Measurements from ENCODE around the gene SUDS3.

SUDS3 gene

DNA sequence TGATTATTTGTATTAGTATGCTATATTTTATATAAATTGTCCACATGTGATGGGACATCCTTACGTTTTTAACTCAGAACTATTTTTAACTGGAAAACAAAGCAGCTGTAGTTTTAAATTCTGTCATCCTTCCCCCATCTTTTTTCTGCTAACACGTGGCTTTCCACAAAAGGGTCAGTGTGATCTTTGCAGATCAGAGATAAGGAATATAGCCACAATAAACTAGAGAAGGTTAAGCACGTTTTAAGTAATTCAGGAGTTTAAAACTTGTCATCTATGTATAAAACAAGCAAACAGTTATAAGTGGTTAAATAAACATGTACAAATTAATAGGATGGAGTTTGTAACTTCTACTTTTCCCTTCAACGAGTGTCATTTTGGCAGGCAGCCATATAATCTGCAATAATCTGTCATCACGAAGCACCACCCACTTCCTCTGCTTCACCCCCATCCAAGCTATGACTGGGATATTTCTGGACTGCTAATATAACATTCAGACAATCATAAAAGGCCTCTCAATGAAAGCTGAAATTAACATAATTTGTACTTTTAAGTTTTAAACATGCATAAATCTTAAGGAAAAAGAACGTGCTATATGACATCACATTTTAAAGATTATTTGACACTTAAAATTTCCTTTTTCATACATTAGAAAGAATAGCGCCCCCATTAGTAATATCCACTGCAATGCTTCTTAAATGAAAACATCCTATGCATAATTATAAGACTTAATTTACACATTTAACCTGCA lies 18.9 kb upstream of the SUDS3 start:
- peak; percentile 75 for DNase-seq

DNA sequence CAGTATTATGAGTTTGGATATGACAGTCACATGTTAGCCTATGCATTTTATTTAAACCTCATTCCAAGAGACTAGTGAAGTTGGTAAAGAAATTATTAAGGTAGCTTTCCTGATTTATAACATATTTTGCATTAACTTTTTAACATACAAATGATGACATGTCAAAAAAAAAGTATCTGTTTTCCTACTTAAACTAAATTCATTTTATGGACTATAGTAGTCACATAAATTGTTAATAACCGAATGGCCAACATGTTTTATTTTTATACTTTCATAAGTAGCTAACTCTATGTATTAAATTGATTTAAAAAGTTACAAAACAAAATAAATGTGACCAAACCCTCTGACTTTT lies 18.4 kb upstream of the SUDS3 start:
- no peak for DNase-seq

DNA sequence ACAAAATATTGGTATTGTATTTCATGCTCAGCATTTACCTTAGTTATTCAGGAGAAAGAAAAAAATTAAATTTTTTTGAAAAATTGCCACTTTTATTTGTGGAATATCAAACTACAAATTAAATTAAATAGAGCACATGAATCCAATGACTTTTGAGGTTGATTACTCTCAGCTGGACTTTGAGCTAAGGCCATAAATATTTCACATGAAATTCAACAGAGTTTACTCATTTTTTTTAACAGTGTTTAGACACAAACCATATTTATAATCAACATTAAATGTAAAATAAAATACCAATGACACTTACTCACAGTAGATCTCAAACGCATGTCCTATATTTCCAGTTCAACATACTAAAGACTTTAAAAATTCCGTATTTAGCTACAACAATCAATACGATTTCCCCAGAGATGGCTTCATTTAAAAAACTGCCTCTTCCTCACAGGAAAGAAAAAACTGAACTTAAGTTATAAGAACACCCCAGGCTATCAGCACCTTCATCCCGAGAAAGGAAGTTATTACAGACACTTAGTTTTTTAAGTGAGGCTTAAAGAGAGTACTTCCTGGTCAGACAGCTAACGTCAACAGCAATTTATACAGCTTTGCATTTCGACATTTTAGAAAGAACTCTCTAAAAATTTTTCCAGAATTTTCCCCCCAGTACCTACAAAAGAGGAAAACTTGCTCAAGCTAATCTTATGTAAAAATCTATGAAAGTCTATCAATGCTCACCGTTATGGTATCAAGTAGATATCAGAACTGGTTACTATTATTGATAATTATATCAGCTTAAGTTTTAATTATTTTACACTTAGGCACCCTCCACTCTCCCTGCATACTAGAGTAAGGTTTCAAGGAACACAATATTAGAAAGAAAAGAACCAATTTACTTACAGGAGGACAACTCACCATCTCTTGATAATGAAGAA lies 17.5 kb upstream of the SUDS3 start:
- peak; percentile 28 for DNase-seq

- peak; percentile 61 for DNase-seq
Measured at GRCh38 chr12:118359541-118359915, 16.8 kb upstream of the SUDS3 start.

GRCh38 chr12:118361092-118361404 lies 15.3 kb upstream of the SUDS3 start:
- DNase-seq: no peak

DNA sequence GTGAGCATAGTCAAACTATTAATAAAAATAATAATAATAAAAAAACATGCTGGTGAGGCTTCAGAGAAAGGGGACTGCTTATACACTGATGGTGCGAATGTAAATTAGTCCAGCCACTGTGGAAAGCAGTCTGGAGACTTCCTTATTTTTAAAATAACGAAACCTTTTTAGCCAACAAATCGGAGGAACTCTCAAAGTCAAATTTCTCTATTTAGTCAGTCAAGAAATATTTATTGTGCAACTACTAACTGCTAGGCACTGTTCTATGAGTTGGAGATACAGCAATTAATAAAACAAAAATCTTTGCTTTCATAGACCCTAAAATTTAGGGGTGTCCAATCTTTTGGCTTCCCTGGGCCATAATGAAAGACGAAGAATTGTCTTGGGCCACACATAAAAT lies 14.5 kb upstream of the SUDS3 start:
- DNase-seq: no peak

DNA sequence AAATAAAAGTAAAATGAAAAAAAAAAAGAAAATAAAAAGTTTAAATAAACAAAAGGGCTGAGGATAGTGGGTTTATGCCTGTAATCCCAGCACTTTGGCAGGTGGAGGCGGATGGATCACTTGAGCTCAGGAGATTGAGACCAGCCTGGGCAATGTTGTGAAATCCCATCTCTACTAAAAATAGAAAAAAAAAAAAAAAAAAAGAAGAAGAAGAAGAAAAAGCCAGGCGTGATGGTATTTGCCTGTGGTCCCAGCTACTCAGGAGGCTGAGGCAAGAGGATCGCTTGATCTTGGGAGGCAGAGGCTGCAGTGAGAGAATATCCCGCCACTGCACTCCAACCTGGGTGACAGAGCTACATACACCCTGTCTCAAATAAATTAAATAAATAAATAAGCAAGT lies 7.5 kb upstream of the SUDS3 start:
- no peak for DNase-seq

- DNase-seq: no peak
Measured at GRCh38 chr12:118370601-118371000, 5.8 kb upstream of the SUDS3 start.

- DNase-seq: no peak
Measured at GRCh38 chr12:118371321-118372282, 4.8 kb upstream of the SUDS3 start.

DNA sequence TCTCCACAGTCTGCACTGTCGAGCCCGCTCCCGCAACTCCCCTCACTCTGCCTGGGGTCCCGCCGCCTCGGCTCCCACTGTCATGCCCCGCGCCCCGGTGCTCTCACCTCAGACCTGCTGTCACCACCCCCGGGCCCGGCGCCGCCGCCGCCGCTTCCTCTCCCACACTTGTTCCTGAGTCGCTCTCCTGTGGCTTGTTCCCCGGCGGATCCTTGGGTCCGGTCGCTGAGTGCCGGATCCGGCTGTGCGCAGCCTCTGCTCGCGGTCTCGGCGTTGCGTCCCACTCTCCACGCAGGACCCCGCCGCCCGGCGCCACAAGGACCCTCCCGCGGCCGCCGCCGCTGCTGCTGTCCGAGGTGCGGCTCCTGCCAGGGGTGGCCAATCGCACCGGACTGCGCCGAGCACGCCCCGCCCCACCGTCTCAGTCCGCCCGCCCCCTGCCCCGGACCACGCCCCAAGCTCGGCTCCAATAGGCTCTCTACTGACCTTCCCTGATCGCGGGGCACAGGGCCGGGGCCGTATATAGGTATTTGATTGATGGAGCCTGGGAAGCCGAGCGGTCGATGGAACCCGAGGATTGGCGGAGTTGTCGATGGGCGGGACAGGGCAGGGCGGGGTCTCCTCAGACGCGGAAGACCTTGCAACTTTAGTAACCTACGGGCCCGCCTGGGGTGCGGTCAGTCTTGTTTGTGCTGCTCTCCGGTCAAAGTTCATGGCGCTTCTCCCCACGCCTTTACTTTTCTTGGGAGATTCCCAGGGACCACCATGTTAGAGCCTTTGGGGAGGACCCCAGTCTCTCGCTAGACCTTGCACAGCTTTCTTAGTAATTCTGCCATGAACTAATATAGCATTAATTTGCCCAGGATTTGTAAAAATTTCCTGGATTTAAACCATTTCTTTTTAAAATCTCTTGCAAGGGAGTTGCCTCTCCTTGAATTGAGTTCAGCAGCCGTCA lies 3.5 kb upstream of the SUDS3 start, which contains the start of gene TAOK3:
Gene TAOK3 (minus strand): TSS at position 367 of the 955 bp plus-strand sequence. CDS start 117,340 bp downstream, outside the sequence.
- peak; percentile 99 for DNase-seq

DNA sequence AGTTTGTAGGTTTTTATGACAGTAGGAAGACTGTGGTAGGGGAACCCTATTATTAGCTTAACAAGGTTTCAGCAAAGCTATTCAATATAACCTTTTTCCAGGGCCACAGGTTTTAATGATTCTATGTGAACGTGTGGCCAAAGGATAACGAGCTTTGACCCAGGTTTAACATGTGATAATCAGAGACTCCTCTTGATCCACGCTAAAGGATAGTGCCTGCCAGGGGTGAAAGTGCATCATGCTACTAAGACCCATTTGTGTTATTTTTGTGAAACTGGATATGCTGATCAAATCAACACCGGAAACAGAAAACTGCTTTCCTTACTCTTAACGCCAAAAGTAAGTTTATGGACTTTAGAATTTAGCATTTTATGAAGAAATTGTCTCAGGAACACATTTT lies 2.7 kb upstream of the SUDS3 start:
- DNase-seq: no peak

DNA sequence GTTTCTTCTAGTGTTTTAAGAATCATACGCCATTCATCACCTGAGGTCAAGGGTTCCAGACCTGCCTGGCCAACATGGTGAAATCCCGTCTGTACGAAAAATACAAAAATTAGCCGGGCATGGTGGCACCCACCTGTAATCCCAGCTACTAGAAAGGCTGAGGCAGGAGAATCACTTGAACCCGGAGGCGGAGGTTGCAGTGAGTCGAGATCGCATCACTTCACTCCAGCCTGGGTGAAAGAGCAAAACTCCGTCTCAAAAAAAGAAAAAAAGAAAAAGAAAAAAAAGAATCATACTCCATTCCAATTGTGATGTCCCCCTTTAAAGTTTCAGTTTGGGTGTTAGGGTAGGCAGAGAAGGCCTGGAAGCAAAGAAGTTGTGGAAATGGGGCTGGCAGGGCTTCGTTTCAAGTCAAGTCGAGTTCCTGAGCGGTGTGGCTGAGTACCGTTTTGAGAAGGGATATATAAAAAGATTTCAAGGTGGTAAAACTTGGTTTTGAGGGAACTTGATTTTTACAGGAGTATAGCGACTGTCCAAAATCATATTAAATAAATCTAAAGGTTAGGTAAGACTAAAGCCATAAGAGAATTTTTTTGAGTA lies 2.1 kb upstream of the SUDS3 start:
- no peak for DNase-seq

DNA sequence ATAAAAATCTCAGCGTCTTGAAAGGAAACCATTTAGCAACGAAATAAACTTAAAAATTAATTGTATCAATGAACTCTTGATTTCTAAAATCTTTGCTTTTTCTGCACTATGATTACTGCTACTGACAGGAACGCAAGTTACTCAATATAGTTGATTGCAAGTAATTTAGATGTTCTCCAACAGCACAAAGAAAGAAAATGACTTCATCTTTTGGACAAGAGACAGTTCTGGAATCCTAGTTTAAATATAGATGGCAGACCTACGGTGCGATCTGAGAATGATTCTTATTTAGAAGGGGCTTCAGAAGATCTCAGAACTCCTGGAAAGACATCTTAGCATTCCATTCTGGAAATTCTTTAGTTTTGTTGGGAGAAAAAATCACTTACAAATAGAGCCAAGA lies 1.4 kb upstream of the SUDS3 start:
- no peak for DNase-seq

- no peak for DNase-seq
Measured at GRCh38 chr12:118375348-118375747, 1.0 kb upstream of the SUDS3 start.

- DNase-seq: peak; percentile 11
Measured at GRCh38 chr12:118377021-118377883, 897 bp downstream of the SUDS3 start.

- peak; percentile 86 for DNase-seq
Measured at GRCh38 chr12:118377884-118378470, 1.6 kb downstream of the SUDS3 start.

DNA sequence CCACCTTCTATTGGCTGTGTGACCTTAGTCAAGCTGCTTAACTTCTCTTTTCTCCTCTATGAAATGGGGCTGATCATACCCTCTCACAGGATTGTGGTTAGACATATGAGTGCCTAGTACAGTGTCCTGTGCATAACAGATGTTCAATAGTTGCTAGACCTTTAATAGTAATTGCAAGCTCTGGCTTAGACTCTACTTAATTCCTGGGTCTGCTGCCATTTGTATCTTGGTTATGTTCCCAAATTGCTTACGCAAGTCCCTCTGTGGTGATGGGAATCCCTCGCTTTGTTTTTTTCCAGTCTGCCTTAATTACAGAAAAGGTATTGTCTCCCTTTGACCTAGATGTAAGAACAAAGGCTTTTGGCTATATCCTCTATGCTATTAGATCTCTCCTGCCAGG lies 15.1 kb downstream of the SUDS3 start:
- no peak for DNase-seq

DNA sequence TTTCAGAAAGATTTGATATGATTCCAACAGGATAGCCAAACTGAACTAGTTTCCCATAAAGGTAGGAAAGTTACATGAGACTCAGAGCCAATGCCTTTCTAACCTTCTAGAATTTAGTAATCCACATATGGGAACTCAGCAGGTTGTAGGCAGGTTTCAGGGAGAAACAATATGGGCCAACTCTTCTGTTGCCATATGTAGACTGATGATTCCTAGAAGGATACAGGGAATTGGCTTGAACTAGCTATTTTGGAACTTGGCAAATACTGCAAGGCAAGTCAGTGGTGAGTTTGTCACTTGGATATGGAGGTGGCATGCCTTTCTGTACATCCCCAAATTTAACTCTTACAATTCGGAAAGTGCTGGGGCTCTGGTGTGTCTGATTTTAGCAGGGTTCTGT lies 15.5 kb downstream of the SUDS3 start:
- DNase-seq: no peak

GRCh38 chr12:118397708-118398440 lies 21.5 kb downstream of the SUDS3 start:
- DNase-seq: no peak
